HG03095 (cell line): ENCODE data around the gene AGPAT2.
"Not testable (repeated sequence)": the region's sequence is repeated elsewhere in the genome, so short reads cannot be mapped to it uniquely, and the experiment has no call there.

Source experiments
- ATAC-seq: cut with Tn5 transposase; IDR thresholded peaks from one replicate; pipeline ENCODE4 v1.9.1; 2021; ENCODE audit warnings: moderate library complexity; ENCODE audit not compliant: unreplicated experiment

Gene AGPAT2

DNA sequence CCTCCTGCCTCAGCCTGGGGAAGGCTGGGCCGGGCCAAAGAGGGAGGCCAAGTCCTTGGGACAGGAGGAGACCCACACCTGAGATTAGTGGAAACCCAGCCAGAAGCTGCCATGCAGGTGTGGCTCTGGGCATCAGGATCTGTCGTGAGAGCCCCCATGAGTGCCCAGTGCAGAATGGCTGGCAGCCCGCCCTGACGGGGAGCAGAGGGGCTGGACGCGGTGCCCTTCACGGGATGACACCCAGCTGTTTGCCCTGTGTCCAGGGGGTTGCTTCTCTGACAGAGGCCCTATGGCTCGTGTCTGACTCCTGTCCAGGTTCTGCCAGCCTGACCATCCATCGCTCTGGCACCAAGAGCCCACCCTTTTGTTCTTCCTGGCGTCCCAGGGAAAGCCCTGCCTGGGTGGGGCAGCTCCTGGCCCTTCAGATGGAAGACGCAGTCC, 33.7 kb upstream of the AGPAT2 start:
- no peak for ATAC-seq

DNA sequence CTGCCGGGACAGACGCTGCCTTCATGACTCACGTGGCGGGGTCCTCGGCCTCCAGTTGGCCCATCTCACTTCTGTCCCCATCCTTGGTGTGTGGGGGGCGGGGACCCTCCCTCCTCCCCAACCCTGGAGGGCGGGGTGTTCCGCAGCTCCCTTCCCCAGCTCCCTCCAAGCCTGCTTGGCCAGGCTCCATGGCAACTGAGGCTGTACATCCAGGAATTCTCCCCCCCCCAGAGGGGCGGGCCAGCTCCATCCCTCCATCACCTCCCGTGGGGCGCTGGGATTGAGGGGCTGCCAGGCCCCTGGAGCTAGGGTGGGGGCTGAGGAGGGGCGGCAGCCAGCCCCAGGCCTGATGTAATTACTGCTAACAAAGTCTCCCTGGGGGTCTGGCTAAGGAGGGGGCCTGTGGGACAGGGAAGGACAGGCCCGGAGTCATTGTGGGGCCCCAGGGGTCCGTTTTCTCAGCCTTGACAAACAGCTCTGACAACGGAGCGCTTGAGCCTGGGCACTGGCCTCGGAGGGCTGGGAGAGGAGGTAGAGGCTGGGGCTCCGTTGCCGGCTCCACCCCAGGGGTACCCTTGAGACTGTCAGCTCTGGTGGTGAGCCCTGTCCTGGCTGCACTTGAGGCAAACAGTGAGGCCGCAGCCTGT, 33.1 kb upstream of the AGPAT2 start:
- ATAC-seq: no peak

DNA sequence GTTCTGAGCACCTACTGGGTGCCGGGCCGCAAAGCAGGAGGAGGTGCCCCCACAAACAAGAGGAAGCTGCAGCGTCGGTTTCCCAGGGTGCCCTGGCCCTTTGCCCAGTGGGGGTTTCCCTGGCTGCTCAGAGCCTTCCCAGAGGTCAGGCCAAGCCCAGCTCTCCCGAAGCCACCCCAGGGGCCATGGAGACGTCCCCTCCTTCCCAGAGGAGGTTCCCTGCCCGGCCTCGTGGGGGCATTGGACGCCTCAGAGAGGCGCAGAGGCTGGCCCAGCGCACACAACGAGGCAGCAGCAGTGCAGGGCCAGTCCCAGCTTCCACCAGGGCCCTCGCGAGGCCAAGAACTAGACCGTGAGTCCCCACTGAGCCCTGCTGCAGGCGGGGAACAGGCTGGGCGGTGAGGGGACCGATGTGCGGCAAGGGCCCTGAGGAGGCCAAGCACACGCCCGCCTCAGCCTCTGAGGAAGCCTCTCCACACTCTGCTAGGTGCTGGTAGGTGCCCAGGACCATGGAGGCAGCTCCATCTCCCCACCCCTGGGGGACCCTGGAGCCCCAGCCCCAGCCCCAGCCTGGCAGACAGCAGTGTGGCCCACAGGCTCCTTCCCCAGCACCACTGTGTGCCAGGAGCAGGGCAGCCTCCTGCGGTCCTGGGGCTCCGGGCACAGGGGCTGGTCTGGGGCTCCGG, 32.1 kb upstream of the AGPAT2 start:
- no peak for ATAC-seq

DNA sequence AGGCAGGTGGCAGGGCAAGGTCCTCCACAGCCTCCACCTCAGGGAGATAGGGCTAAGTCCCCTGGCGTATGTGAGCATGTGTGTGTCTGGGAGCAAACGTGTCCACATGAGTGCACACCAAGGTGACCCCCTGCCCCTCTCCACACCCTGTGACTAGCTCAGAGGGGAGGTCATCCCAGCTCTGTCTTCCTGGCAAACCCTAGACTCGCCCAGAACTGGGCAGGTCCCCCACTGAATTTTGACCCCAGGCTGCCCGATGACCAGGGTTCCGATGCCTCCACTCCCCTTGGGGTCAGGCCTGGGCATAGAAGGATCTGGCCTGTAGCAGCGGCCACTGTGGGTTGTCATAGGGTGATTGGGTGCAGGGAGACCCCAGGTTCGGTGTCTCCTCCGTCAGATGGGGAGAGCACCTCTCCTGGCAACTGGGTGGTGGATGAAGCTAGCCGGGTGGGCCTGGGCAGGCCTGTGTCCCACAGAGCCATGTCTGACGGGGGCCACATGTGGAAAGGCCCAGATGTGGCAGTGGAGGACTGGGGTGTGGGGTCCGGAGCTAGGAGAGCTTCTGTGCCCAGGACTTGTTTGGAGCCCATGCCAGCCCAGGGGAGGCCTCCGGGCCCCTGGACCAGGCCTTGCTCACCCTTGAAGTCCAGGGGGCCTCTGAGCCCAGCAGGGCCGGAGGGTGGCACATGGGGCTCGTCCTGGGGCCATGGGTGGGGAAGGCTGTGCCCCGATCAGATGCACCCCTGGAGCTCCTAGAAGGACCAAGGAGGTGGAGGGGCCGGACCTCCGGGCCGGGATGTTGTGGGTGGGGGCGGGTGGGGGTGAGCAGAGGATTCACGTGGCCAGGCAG, 31.3 kb upstream of the AGPAT2 start:
- ATAC-seq: no peak

DNA sequence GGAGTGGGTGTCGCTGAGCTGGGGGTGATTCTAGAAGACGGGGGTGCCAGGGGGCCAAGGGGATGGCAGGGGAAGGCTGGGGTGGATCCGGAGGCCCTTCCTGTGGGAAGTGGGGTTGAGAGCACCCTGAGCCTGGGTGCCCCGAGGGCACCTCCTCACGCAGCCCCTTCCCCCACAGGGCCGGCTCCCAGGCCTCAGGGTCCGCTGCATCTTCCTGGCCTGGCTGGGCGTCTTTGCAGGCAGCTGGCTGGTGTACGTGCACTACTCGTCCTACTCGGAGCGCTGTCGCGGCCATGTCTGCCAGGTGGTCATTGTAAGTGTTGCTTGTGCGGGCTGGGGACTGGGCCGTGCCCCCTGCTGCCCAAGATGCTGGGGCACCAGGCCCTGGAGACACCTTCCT, 30.1 kb upstream of the AGPAT2 start:
- no peak for ATAC-seq

DNA sequence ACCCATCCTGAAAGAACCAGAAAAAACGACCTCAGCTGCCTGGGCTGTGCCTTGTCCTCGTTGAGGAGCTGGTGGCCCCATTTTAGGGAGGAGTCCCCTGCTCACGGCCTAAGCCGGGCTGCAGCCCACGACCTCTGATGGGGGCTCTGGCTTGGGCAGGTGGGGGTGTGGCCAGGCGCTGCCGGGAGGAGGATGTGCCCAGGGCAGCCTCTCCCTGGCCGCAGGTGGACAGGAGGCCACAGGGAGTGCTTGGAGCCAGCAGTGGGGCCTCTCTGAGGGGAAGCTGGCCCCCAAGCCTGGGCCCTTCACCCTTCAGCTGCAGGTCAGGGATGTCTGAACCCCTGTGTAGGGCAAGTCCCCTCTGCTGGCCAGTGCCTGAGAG, 27.6 kb upstream of the AGPAT2 start:
- no peak for ATAC-seq

DNA sequence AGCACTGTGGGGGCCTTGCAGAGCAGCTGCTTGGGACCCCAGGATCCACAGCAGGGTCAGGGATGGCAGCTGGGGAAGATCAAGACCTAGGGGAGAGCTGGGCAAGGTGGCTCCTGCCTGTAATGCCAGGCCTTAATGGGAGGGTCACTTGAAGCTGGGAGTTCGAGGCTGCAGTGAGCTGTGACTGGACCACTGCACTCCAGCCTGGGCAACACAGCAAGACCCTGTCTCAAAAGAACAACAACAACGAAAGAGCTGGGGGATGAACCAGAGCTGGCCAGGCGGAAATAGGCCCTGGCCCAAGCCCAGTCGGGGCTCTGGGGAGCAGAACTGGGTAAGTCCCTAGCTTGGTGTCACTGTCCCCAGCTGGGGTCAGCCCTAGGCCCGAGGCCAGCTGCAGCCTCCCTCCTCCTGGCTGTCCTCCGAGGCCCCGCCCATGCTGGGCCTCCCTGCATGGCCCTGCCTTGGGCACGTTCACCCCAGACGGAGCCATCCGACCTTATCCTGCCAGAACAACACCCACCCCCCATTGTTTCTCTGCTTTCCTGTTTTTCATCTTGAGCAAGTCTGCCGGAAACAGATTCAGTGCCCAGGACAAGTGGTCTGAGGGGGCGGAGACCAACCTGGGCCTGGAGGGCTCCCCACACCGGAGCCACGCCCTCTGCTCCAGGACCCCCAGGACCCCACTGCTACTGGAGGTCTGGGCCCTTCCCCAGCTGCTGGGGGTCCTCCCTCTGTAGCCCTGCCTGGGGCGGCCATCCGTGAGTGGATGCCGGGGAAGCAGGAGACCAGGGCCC, 27.0 kb upstream of the AGPAT2 start:
- no peak for ATAC-seq

DNA sequence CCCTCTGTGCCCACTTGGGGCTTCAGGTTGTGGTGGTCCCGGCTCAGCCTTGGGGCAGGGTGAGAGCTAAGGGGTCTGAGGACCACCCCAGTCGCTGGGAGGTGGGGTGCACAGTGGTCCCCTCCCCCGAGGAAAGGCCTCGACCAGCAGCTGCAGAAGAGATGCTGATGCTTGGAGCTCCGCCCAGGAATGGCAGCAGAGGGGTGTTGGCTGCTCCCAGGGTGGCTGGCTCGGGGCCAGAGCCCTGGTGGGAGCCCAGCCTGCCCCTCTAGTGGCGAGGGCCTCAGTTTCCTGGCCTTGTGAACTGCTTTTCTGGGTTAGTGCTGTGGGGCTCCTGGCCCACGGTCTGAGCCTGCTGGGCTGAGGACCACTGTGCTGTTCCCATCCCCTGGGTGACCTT, 26.3 kb upstream of the AGPAT2 start:
- no peak for ATAC-seq

DNA sequence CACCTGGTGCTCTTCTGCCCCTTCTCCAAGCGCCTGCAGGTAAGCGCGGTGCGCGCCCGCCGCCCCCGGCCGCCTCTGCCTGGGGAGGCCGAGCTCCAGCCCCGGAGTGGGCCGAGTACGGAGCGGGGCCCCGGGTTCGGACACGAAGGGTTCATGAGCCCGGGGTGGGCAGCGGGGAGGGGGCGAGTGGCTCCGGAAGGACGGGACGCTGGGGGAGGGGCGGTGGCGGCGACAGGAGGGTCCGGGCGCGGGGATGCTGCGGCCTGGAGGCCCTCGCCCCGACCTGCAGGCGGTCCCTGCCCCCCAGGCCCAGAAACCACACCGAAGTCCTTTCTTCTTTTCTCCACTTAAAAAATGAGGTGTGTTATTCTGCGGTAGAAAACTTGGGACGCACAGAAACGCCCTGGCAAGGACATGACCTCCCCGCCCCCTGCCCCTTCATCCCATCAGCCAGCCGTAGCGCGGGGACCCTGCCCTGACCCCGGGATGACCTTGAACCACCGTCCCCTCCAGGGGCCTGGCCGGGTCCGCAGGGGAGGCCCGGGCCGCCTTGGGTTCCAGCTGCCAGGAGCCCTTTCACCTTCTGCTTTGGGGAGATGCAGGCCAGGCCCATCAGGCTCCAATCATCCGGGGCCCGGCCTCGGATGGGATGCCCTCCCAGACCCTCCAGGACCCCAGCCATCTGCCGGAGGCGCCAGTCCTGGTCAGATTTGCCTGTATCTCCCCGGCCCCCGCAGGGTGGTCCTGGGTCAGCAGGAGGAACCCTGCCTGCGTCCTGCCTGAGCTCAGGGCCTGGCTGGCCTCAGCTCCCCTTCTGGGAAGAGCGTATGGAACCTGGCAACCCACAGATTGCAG, 25.7 kb upstream of the AGPAT2 start:
- no peak for ATAC-seq

DNA sequence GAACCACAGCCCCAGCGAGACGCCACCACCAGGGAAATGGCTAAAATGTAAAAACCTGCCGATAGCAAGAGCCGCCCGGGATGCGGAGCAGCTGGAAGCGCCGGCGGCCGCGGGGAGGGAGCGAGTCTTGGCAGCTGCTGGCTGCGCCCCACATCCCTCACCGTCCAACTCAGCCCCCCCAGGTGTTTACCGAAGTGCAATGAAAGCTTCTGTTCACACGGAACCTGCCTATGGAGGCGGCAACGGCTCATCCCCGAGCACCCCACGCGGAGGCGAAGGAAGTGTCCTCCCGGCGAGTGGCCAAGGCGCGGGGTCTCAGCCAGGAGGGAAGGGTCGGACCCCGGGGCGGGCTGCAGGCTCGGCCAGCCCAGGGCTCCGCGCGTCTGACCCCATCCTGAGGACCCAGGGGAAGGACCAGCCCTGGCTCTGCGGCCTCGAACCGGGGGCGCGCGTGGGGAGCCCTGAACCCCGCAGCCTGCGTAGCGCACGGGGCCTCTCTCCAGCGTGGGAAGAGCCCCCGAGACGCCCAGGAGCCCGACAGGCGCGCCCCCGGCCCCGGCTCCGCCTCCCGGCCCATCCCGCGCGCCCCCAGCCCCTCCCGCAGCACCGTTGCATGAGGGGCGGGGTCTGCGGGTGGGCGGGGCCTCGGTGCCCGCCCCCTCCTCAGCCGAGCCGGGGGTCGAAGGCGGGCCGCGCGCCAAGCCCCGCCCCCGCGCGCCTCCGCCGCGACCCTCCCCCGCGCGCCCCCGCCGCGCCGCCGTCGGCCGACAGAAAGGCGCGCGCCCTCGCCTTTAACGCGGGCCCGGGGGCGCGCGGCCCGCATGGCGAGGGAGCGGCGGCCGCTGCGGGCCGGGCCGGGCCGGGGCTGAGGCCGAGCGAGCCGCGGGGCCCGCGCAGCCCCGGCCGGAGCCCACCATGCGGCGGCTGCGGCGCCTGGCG, 24.8 kb upstream of the AGPAT2 start, which contains the start of gene DIPK1B:
DIPK1B (plus strand) TSS at position 822 of the 939 bp plus-strand sequence; CDS start at position 916, 94 bp downstream.
- no peak for ATAC-seq

DNA sequence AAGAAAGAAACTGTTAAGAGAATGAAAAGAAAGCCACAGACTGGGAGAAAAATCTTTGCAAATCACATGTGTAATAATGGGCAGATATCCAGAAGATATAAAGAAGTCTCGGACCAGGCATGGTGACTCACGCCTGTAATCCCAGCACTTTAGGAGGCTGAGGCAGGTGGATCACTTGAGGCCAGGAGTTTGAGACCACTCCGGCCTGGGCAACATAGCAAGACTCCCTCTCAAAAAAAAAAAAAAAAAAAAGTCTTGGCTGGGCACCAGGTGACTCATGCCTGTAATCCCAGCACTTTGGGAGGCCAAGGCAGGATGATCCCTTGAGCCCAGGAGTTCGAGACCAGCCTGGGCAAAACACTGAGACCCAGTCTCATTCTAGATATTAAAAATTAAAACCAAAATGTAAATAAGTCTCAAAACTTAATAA, 24.0 kb upstream of the AGPAT2 start:
- ATAC-seq: not testable (repeated sequence)

DNA sequence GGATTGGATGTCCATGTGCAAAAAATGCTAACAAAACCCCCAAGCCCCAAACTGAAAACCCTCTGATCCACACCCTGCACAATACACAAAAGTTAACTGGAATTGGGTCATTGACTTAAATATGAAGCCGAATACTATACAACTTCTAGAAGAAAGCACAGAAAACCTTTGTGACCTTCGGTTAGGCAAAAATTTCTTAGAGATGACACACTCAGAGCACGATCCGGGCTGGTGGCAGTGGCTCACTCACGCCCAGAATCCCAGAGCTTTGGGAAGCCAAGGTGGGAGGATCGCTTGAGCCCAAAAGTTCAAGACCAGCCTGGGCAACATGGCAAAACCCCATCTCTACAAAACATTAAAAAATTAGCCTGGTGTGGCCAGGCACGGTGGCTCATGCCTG, 23.3 kb upstream of the AGPAT2 start:
- ATAC-seq: no peak

DNA sequence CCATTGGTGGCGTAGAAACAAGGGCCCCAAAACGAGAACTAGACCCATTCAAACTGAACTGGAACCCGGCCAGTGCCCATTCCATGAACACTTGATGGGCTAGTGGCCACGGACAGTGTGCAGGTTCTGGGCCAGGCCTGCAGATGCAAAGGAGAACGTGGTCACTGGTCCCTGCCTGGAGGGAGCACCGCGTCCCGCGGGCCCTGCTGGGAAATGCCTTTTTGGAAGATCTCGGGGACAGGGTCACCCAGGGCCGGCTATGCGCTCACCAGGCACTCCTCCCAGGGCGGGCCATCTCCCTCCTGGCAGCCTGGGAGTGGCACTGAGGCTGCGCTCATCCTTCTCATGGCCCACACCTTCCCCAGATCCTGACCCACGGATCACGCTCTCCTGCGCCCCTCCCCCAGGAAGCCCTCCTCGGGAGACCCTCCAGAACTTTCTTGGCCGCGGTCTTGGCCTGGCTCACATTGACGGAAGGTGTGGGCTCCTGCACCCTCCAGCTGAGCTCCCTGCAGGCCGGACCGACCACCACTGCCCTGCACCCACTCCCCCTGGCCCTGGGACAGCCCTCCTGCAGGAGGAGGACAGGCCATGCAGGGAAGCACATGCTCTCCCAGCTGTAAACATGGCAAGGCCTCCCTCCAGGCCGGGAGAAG, 22.3 kb upstream of the AGPAT2 start:
- ATAC-seq: no peak

DNA sequence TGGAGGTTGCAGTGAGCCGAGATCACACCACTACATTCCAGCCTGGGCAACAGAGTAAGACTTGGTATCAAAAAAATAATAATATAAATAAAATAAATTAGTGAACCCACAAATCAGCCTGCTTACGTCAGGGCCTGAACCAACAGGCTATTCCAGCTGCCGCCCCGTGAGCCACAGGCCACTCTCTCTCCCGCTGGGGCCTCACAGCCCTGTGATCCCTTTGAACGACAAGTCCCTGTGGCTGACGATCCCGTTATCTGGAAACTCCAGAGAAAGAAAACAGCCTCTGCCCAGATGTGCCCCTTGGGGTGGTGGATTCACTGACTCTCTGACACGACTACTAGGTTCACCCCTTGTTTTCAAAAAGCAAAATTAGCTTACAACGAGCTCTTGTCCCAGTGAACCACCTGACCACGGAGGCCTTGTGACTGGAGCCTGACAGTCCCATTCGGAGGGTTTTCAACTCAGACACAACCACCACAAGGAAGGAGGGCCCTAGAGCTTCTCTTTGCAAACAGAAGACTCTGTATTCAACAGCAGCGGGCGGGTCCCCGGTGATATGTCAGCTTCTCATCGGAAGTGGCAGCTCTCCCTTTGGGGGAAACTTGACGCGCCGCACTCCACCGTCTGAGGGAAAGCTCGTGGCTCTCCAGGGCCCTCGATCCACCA, 20.7 kb upstream of the AGPAT2 start:
- no peak for ATAC-seq

DNA sequence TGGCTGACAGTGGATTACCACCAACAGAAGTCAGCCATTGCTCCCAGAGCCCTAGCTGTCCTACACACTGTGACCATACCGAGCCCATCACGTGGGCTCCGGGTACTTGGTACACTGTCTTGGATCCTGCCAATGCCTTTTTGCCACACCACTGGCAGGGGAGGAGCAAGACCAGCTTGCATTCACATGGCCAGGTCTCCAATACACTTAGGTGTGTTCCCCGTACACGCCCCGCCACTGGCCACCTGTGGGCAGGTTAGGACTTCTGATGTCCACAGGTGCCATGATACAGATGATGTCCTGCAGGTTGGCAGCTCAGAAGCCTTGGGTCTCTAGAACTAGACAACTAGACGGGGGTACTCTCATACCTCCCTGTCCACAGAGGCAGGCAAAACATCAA, 19.8 kb upstream of the AGPAT2 start:
- no peak for ATAC-seq

DNA sequence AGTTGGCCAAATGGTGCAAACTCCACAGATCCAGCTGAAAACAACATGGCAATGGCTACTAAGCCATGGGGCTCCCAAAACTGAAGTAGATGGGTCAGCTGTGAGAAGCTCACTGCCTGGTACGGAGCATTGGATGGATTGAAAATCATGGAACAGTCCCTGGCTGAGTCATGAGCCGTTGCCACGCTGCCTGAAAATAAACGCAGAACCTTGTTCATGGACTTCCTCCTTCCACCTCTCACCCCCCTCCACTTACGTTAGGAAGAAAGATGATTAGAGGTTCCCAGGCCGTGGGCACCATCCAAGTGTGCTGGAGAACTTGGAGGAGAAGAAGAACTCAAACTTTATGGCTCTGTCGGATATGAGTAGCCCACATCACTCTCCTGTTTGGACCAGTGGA, 18.3 kb upstream of the AGPAT2 start:
- ATAC-seq: no peak

DNA sequence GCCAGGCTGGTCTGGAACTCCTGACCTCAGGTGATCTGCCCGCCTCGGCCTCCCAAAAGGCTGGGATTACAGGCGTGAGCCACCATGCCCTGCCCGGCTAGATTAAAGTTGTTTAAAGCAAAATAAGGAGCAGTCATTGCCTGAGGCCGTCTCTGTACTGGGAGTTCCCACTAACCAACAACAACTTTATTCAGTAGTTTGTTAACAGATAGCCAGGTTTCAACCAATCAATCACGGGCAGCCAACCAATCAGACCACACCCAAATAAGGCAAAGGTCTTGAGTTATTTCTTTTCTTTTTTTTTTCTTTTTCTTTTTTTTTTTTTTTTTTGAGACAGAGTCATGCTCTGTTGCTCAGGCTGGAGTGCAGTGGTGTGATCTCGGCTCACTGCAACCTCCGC, 17.5 kb upstream of the AGPAT2 start:
- not testable (repeated sequence) for ATAC-seq
